Posterior cingulate gyrus (tissue), 11 donors: ENCODE measurements around the gene CCDC142.
"Not testable (repeated sequence)": the region's sequence is repeated elsewhere in the genome, so short reads cannot be mapped to it uniquely, and the experiment has no call there.

Experiments used
- DNase-seq, 10 donors: peaks; one replicate each; pipeline versions ENCODE4 v3.0.0 to v3.0.0-alpha.2; 2020 to 2021; ENCODE audit warnings: mixed read lengths in 3 of 10
- intact Hi-C: fragments of 100-400 bp; cut with DNase I; formaldehyde crosslinking; loops from one replicate; pipeline ENCODE4 v1.15.1; 2023

CCDC142 gene

DNA sequence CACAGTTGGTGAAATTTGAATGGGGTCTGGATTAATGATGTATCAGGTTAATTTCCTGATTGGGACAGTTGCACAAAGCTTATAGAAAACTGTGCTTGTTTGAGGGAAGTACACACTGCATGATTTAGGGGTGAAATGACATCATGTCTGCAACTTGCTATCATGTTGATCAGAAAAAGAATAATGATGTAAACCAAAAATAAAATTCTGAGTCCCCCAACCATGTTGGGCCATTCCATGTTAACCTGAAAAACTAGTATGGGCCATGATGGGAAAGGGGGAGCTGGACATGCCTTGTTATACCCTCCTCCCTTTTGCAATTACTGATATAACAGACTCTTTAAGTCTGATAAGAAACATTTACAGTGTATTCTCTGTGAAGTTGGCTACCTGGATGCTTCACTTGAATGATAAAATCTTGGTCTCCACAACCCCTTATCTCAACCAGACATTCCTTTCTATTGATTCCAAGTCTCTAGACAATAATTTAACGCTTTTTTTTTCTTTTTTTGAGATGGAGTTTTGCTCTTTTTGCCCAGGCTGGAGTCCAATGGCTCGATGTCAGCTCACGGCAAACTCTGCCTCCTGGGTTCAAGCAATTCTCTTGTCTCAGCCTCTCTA is 32.1 kb downstream of the CCDC142 start:
- intact Hi-C loops, result loop anchor here (5.0 kb wide), 1 partner anchor 68 kb away; the partner anchor contains the start of gene DCTN1
- no peak for DNase-seq

DNA sequence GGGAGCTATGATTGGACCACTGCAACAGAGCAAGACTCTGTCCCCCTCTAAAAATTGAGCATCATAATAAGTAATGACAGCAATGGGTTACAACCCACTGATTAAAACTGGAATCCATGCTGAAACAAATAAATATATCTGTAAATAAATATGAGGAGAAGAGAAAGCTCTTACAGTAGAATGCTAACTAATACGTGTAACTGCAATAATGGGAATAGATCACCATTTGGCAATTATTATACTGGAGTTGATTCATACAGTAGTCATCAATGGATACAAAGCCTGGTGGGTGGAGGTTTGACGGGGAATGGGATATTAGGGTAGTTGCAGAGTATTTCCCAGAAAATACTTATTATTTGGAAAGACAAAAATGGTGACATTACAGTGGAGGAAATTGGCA is 34.0 kb downstream of the CCDC142 start:
- no peak for DNase-seq
- intact Hi-C loops, result no loop called here

DNA sequence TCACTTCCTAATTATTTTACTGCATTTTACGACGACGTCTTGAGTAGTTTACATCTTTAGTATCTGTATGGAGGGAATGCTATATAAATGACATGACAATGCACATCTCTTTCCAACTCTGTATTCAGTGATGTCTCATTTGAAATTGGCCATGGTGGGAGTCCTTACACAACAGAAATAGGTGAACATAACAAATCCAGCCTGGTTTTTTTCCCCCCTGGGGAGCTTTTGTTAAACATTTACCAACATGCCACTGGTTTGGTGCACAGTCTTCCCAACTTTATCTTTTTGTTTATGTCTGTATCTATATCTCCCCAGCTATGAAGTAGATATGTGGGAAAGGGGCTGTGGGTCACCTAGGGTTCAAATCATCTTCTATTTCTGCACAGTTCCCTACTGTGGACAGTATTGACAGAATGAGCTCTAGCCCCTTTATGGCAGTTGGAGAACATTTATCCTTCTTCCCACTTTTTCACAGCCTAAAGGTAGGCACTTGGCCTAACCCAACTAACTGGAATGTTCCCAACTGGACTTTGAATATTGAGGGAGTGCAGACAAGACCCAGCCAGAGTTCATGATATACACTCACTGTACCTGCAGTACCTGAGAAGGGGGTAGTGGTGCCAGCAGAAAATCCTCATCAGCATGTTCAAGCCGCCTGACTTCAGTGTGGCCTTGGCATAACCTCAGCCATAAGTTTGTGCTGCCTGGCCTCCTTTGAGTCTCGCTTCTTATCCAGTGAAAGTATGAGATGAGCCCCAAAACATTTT is 35.4 kb downstream of the CCDC142 start:
- peak in 1 of 10 donors; percentile 18 for DNase-seq
- intact Hi-C loops, result no loop called here

DNA sequence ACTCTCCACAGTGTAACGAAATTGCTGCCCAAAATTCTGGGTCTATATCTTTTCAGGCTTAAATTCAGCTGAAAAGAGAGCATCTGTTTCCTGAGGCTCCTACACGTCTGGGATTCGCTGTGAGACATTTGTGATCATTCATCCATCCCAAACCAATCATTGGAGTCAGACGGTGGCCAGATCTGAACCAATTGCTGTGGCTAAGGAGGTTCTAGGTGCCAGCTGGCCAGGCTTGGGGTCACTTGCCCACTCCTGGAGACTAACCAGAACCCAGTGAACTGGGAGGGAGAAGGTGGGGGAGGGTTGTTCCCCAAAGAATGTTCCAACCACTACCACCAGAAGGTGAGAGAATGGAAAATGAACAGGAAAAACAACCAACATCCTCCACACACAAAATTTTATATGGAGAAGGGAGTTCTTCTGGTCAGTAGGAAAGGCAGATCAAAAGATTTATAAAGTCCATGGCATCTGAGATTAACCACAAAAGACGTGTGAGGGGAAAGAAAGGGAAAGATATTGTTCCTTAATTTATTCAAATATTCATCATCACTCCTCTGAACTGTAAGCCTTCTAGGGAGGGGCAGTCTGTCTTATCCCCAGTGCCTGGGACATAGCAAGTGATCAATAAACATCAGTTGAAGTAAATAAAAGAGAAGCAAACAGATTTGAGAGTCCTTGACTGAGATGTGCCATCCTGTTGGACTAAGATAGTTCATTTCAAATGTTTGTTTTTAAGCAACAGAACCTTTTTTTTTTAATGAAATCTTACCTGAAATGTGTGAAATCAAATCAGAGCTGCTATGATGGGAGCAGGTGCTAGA is 38.1 kb downstream of the CCDC142 start:
- peak in 2 of 10 donors; percentile 3 to 43 for DNase-seq
- intact Hi-C loops, result no loop called here

DNA sequence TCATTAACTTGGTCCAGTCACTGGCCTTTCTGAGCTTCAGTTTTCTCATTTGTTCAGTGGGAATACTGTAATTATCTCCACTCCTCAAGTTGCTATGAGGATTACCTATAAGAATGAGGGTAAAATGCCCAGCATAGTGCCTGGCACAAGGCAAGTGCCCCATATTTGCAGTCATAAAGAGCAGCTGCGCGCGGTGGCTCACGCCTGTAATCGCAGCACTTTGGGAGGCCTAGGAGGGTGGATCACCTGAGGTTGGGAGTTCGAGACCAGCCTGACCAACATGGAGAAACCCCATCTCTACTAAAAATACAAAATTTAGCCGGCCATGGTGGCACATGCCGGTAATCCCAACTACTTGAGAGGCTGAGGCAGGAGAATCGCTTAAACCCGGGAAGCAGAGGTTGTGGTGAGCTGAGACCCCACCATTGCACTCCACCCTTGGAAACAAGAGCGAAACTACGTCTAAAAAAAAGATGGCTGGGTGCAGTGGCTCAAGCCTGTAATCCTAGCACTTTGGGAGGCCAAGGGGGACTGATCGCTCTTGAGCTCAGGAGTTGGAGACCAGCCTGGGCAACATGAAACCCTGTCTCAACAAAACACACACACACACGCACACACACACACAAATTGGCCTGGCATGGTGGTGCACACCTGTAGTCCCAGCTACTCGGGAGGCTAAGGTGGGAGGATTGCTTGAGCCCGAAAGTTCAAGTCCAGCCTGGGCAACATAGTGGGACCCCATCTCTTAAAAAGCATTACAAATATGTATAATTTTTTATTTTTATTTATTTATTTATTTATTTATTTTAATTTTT is 40.1 kb downstream of the CCDC142 start:
- peak in 1 of 10 donors; percentile 39 for DNase-seq

DNA sequence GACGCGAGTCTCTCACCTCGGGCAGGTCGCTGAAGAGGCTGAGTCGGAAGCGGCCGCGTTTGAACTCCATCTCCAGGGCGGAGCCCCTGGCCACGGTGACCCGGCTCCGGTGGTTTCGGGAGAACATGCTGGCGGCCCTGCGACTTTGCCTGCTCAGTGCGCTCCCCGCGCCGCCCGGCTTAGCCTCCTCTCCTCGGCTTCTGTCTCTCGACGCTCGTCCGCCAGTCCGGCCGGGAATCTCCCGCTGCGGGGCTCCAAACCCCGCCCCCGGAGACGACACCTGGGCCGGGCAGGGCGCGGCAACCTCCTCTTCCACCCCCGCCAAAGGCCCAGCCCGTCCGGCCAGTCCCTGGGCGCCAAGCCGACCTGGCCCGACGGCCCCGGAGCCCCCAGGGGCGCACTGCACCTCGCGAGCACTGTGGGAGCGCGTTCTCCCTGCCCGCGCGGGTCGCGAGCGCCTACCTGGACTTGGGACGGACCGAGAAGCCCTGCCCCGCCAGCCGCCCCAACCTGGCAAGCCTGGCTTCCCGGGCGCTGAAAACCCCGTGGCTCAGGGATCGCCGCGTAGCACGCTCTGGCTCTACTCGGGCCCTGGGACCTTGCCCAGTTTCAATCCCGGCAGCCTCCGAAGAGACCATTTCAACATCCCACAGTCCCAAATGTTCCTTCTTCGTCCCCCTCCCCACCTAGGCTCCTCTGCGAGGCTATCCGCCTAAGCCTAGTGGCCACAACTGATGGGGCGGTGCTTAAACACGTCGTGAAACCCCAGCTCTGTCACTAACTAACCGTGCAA is 40.9 kb downstream of the CCDC142 start, which contains the start of gene RTKN:
TSS of gene RTKN (minus strand) at position 248 of the 793 bp plus-strand sequence. CDS start at position 127, 121 bp downstream.
- intact Hi-C loops, result loop anchor here (2.0 kb wide), 1 partner anchor 13 kb away; the partner anchor contains the start of gene INO80B
- DNase-seq, result peak in 3 of 10 donors; percentile 40 to 83 (median 78)

More for the DNA sequence above, 40.1 kb downstream of the CCDC142 start:
- intact Hi-C loops, result not testable (repeated sequence)

DNA sequence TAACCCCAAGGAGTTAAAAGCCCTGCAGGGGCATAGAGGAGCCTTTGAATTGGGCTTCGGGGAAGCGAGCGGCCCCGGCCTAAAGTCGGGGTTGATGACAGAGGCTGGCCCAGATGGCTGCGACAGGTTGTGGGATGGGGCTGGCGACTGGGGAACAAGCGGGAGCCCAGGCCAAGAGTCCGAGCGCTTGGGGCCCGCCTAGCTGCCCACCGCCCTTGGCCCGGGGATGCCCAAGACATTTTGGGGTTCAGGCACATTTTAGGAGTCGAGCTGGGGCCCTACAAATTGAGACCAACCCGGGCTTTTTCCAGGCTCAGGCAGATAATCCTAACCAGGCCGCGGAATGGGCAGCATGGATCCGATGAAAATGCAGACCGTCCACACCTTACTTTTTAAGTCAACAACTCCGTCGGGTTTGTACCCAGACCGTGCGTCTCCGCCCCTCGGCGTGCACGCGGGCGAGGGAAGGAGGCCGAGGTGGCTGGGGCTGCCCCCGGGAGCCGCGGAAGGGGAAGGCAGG is 41.6 kb downstream of the CCDC142 start:
- DNase-seq, result peak in 3 of 10 donors; percentile 36 to 86 (median 80)
- intact Hi-C loops, result loop anchor here (2.0 kb wide), 1 partner anchor 14 kb away; the partner anchor contains the start of gene INO80B

DNA sequence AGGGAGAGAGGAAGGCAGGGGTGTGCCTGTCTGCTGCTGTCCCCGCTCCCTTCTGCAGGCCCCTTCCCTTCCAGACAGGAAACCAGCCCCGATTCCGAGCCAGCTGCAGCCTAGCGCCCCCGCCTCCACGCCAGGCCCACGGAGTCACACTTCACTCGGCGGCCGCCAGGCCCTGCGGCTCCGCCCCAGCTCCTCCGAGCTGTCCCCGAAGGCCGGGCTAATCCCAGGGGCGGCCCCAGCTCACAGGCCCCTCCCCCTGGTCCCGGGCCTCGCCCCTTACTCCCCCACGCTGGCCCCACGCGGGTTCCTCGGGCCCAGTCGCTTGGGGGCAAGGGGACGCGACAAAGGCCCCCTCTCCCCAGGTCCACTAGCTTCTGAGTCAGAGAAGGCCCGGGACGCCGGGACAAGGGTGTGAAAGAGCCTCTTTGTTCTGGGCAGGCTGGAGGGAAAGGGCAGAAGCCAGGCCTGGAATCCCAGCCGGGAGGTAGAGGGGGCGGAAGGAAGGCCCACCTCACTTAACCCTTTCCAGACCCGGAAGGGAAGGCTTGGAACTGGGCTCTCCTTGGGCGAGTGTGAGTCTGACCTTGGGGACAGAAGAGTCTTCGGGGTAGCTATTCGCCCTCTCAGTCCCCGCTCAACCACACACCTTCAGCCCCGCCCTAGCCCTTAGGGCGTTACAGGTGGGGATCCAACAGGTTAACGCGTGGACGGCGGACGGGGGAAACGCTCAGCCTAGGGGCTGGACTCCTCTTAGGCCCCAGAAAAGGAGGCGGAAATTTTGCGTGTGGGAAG is 42.2 kb downstream of the CCDC142 start:
- peak; percentile 79 to 99 (median 86) for DNase-seq
- intact Hi-C loops, result loop anchor here (2.0 kb wide), 1 partner anchor 14 kb away; the partner anchor contains the start of gene INO80B

DNA sequence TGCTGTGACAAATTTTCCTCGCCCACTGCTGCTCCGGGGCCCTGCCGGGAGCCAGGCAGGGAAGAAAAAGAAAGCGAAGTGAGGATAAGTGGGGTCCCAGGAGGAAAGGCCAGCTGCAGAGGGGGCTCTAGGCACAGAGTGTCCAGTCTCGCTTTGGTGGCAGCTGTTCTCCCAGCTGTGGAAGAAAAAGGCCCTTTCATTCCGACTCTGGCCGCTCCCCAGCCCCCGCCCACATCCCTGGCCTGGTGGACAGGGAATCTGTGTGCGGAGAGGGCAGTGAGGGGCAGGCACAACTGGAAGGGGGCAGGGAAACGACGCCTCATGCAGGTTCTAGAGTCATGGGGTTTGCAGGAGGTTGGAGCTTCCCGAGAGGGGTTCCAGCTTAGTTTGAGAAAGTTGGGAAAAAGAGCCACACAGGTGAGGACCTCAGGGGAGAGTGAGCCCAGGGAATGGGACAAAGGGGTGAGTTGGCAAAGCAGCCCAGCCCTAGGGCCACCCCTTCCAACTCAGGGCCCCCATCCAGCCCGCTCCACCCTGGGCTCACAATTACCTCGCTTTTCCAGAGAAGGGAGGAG is 42.9 kb downstream of the CCDC142 start:
- peak; percentile 77 to 98 (median 90) for DNase-seq
- intact Hi-C loops, result loop anchor here (2.0 kb wide), 1 partner anchor 15 kb away; the partner anchor contains the start of gene INO80B

DNA sequence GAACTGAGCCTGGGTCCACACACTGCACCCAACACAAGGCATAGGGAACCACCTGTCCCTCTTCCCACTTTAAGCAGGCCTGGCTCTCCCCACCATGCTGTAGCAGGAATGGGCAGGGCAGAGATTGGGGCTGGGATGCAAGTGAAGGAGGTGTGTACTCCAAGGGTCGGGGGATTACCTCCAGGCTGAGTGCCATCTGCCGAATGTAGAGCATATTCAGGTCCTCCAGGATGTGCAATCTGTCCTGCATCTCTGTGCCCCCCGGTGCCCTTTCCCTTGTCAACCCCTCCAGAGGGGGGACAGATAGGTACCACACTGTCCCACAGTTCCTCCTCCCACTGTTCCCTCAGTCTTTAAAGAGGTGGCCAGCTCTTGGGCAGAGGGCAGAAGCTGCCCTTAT is 43.4 kb downstream of the CCDC142 start:
- peak in 2 of 10 donors; percentile 66 to 75 for DNase-seq
- intact Hi-C loops, result no loop called here

DNA sequence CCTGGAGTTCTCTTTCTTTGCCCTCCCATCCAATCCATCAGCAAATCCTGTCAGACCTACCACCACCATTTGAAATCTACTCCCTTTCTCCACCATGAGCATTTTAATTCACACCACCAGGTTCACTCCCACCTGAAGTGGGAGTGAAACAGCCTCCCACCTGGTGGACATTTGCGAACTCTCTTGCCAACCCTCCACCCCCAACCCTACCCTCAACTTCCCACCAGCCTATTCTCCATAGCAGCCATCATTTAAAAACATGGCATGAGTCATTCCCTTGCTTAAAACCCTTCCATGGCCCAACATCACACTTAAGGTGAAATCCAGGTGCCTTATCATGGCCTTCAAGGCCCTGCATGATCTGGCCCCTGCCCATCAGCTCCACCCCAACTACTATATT is 44.5 kb downstream of the CCDC142 start:
- peak in 1 of 10 donors; percentile 11 for DNase-seq
- intact Hi-C loops, result no loop called here

DNA sequence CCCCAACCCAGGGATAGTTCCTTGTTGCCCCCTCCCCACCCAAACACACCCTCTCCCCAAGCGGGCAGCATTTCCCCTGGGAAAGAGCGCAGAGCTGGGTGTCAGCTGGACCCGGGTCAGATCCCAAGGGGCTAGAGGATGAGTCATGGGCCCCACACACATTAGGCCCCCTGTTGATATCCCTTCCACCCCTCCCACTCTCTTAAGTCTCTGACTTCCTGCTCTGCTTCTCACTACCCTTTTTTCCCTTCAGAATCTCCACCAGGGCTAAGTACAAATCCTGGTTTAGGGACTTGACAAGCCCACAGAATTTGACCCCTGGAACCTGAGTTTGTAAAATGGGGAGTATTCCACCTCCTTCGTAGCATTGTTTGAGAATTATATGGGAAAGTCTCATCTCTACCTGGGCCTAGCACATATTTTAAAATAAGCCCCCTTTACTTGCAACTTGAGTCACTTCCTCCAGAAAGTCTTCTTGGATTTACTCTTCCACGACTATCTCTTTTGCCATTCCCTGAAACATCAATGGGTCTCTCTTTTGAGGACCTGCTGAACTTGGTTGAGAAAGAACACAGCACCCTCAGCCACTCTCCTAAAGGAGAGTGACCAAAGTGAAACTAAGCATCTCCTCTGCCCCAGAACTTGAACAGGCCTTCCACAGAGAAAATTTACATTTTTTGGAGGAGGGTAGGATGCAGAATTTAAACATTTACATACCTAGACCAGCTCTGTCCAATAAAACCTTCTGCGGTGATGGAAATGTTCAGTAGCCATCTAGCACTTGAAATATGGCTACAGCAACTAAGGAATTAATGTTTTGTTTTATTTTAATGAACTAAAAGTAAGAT is 45.7 kb downstream of the CCDC142 start:
- intact Hi-C loops, result no loop called here

DNA sequence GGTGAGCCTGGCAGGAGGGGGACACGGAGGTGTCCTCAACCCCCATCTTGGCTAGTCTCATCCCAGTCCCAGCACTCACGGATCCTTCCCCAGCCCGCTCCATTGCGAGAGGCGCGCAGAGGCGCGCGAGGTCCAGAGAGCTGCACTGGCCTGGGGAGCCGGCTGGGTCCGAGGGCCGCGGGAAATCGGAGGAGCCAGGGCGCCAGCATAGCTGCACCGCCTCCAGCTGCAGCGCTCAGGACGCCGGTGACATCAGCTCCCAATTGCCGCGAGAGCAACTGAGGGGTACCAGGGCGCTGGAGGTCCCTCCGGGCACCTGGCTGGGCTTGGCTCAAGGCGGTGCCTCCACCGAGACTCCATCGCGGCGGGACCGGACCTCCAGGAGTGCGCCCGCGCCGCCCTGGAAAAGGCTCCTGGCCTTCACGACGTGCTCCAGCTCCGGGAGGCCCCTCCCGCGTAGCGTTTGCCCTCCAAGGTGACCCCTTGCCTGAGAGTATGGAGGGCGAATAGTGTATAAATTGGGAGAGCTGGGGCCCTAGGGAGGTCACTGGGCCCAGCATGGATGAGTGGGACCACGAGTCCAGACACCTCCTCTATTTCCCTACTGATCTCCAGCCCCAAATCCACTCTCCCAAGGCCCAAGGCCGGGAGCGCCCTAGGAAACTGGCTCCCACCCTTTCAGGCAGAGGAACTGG is 46.5 kb downstream of the CCDC142 start:
- DNase-seq, result peak in 2 of 10 donors; percentile 62 to 82

More for the DNA sequence above, 45.7 kb downstream of the CCDC142 start:
- DNase-seq, result peak in 1 of 10 donors; percentile 34

DNA sequence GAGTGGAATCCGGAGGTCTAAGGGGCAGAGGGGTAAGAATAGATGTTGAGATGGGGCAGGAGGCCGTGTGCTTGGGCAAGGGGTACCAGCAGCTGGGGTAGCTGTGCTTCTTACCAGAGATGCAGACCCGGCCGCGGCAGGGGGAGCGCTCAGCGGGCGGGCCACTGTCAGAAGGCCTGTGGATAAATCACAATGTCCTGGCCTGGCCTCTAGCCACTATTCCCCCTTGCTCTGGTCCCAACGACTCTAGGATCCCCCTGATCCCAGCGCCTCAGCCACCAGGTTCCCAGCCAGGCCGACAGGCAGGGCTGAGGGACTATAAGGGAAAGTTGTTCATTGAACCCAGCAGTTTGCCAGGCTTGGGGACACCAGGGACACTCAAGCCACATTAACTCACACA is 52.3 kb downstream of the CCDC142 start:
- intact Hi-C loops, result no loop called here

More for the DNA sequence above, 46.5 kb downstream of the CCDC142 start:
- intact Hi-C loops, result no loop called here

DNA sequence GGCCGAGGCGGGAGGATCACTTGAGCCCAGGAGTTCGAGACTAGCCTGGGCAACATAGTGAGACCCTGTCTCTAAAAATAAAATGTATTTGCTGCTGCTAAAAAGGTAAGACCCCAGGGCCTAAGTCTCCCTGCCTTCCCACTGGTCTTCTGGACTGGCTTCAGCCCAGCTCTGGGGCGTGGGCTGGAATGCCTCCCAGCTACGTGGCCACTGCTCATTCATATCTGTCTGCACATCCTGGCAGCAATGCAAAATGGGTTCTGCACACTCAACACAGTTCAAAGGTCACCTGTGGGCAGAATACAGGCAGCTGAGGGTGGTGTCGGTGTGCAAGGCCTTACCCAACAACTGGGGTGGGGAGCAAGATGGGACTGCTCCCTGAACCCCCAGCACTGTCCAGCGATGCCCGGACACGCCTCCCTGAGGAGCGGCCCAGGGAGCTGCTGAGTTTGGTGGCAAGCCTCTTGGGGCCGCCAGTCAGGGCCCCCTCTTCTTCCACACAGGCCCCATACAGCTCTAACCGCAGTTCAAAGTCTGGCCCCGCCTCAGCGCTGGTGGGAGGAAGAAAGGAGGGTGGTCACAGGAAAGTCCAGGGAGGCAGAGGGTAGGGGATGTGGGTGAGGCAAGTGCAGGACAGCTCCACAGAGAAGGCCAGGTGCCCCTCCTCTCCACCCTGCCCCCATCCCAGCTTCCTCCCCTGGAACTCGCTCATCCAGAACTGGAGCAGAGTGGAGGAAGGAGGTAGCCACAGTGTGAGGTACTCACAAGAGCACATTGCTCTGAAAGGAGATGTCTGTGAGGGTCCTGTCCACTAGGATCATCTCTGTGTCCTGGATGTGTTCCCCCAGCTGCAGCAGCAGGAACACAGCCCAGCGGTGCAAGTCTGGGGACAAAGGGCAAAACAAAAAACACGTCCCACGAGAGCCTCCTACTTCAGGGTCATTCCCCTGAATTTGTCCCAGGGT is 53.0 kb downstream of the CCDC142 start:
- no peak for DNase-seq
- intact Hi-C loops, result no loop called here

More for the DNA sequence above, 52.3 kb downstream of the CCDC142 start:
- peak in 1 of 10 donors; percentile 79 for DNase-seq
